ENCODE measurements around the gene AP1G2.
"Not testable (repeated sequence)": the region's sequence is repeated elsewhere in the genome, so short reads cannot be mapped to it uniquely, and the experiment has no call there.

AP1G2 gene

DNA sequence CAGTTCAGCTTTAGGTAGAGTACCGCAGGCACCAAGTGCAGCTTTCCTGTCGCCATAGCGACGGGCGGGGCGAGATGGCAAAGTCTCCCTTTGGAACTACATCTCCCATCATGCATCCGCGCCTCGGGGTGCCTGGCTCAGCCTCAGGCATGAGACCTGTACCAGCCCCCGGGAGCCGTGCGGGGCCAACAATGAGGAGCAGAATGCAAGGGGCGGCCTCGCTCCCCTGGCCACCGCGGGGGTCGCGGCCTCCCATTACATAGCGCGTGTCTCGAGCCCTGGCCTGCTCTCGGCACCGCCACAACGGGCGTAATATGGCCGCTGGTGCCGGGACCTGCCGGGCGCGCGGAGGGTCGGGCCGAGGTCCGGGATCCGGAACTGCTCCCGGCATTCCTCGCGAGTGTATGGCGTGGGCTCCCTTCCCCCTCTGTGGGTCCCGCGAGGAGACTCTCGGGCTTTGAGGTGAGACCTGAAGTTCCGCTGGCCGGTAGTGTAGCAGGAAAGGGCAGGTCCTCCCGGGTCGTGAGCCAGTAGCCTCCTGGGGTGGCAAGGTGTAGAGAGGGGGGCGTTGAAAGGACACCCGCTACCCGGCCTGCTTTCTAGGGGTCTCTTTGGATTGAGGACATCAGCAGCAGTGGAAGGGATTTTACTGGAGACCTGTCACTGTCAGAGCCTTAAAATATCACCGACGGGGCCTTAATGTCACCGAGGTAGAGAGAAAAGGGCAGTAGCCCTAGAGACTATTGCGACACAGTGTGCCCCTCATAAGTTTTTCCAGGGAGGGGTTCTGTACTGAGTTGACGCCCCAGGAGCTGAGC, 11.5 kb downstream of the AP1G2 start, which contains the start of gene THTPA:
THTPA (plus strand) TSS at position 390 of the 818 bp plus-strand sequence. CDS start 487 bp downstream, outside the sequence.
- DNase-seq: peak; percentile 87

DNA sequence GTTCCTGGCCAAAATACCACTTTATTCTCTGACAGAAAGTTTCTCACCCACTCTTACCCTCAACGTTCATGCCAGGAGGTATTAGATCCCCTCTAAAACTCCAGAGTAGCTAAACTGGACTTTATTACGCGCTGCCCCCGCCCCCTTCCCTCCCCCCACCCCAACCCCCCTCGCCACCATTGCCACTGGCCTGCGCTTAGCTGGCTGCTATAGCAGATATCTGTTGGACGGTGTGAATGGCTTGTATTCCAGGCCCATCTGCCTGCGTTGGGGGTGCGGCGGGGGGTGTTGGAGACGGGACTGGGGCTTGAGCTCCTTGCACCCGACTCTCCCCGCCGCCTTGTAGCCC, 12.1 kb downstream of the AP1G2 start:
- no peak for DNase-seq

DNA sequence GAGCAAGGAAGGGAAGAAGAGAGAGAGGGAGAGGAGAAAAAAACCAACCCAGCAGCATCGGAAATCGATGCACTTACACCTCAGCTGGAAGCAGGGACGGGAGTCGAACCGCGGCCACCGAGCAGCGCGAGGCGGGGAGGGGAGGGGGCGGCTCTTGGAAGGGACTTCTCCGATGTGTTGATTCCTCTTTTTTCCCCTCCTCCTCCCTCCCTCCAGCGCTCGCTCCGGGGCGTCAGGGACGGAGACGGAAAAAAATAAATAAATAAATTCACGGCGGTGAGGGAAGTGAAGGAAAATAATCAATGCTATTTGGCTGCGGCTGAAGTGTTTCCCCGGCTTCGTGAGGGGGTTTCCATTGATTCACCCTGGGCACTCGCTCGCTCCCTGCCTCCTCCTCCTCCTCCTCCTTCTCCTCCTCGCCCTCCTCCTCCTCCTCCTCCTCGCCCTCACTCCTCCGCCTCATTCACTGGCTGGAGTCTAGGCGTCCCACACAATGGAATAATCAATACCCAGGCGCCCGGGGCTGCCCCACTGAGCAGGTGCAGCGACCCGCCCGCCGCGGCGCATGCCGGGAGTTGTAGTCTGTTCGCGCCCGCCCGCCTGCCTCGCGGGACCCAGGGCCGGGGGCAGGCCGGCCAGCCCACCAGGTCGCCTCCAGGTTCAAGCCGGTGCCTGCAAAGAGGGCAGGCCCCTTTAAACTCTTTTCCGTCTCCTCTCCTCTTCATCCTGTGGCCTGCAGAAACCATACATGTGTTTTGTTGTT, 16.1 kb downstream of the AP1G2 start, which contains the start of gene ZFHX2:
ZFHX2 (minus strand) TSS at position 500 of the 763 bp plus-strand sequence. CDS start 16,440 bp downstream, outside the sequence.
- peak; percentile 92 for DNase-seq

DNA sequence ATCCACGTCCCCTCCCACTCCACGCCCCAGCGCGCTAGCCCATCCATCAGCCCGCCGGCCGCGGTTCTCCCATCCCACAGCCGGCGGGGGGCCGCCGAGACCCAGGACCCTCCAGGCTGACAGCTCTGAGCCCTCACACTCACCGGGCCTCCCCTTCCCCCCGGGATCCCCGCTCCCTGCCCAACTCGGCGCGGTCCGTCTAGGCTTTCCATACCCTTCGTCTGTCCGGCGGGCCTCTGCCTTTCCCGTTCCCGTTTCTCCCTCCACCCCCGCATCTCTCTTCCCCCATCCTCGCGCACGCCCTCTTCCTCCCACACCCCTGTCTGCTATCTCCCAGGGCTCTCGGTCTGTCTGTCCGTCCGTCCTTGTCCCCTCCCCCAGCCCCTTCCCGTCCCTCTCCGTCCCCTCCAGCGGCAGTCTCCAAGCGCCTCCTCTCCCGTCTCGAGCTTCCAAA, 16.8 kb downstream of the AP1G2 start:
- no peak for DNase-seq

DNA sequence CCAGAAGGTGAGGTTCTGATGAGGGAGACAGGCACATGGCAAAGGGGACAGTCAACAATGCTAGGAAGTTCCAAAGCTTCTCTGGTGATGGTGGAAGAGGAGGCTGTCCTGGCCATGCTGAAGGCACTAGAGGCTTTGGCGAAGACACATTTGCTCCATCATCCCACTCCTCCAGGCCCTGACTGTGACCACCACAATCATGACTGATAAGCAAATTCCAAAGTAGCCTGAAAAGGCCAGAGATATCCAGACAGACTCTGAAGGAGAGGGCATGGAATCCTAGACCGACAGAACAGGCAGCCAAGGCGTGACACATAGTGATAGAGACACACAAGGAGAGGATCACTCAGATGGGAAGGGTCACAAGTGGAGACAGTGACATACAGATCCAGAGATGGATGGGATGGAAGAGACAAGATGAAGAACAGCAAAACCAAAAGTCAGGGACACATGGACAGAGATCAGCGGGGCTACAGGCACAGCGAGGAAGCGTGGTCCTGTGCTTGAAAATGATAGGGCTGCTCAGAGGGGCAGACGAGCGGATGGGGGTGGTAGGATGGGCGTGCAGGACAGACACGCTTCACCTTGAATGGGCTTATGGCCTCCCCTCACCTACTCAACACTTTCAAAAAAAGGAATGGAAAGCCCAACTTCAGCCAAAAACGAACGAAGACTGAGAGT, 17.3 kb downstream of the AP1G2 start:
- DNase-seq: no peak

DNA sequence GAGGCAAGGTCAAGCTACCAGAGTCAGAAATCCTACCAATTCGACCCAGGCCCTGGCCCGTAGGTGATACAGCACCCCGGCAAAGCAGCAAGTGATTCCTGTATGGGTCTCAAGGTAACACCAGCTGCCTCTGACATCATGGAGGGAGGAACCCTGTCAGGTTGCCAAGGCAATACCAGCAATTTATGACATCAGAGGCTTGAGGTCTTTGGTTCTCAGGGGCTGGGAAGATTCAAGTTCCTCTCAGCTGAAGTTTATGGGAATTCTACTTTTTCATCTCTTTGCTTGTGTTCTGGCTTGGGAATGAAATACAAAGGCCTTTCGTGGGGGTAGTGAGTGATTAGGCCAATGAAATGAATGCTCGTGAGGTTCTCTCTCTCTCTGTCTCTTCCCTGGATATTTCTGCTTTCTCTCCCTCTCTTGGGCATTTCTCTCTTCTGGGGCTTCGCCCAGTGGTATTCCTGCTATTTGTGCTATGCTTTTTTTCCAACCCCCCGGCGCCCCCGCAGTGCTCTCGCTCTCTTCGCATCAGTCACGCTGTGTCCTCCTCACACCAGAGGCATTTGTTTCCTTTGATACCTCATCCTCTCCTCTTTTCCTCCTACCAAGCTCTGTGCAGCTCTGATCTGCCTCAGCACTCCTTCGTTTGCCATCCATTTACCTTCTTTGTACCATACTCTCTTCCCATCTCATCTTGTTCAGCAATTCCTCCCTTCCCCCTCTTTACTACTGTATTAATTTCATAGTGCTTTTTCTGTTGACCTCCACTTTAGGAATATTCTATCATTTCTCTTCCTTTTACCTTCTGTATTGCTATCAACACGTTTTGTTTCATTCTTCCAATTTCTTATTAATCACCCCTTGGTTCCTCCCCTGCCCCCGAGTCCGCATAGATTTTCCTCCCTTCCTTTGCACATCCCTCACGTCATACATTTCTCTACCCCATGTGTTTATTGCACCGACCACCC, 19.0 kb downstream of the AP1G2 start:
- no peak for DNase-seq

DNA sequence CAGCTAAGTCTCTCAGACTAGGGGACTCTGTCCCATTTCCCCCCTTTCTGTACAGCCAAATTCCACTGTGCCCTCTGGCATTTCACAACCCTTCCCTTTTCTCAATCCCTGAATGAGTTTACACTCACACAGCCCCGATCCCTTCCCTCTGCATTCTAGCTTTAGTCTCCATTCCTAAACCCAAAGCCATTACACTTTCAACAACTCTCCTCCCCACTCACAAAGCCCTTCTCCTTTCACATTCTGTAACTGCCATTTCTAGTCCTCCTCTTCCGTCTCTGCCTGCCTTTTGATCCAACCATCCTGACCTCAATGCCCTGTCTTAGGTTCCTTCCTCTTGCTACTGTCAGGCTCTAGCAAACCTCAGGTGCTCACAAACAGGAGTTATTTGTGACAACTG, 19.7 kb downstream of the AP1G2 start:
- DNase-seq: no peak

DNA sequence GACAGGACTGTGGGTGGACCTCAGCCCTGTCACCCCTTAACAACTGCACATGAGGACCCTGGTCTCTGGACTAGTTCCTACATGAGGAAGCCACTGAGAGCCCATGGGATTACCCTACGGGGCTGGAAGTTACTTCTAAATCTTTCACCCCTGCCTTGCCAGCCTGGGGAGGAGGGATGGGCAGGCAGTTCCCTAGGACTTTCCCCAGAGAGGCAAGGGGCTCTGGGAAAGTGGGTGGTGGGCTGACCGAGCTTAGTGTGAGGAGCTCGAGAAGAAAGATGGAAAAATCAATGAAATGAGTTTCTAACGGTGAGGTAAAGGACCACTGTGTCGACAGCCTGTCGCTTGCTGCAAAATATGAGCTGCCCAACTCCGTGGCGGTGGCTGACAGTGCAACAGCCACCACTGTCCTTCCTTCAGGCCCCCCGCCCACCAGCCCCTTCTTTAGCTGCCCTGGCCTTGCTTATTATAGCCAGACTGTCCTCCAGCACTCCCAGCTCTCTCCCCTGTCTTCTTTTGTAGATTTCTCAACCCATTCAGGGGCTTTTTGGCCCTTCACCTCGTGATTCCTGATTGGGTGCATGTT, 21.0 kb downstream of the AP1G2 start:
- no peak for DNase-seq

DNA sequence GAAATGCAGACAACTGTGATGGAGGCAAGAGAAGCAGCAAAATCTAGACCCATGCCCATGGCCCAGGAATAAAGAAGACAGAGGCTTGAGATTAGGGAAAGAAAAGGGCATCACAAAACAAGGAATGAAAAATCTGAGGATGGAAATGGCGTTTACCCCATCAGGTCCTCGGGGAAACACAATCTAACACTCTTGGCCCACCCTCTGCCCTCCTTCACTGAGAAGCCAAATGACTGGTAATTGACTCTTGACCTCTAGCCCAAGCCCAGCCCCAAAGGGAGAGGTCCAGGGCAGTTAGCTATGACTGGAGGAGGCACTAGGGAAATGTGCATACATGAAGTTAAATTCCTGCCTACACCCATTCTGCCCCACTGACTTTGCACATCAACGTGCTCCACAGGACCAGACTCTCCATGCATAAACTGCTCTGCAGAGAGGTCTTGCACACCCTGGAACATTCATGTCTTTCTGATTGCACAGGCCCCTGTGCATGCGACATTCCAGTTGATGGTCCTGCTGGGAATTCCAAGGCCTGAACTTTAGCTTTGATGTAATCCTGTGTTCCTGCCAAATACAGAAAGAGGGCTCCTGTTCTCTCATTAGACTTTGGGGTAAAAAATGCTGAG, 21.7 kb downstream of the AP1G2 start:
- no peak for DNase-seq

DNA sequence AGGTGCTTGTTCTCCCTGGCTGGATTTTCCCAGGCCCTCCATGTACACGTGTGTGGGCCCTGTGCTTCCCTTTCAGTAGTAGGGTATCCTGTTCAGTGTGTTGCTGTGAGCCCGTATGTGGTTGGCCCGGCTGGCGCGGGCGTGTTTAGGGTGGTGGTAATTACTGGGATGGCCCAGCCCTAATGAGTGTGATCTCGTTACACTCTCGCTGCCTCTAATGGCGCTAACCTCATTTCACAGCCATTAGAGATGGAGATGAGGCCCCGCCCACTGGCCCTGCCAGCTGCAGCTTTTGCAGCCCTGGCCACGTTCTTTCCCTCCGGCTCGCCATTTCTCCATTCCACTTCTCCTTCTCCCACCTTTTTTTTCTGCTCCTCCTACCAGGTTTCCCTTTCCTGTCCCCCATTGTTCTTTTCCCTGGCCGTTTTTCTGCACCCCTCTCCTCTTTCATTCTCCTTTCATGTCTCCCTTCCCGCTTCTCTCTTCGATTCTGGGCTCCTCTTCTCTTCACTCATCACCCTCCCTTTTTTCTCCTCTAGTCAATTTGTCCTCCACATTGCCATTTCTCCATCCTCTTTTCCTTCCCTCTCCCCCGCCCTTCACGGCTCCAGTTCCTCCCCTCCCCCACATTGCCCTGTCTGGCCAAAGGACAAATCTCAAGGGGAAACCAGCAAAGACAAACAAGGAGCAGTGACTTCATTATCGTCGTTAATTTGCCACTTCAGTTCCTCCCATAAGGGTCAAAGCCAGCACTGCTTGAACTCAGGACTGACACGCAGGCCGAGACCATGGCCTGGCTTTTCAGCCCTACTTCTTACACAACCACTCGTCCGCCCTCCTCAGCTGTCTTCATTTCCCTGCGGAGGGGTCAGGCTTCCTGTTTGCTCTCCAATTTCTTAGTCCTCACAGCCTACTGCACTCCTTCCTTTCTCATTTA, 22.8 kb downstream of the AP1G2 start:
- DNase-seq: peak; percentile 96

DNA sequence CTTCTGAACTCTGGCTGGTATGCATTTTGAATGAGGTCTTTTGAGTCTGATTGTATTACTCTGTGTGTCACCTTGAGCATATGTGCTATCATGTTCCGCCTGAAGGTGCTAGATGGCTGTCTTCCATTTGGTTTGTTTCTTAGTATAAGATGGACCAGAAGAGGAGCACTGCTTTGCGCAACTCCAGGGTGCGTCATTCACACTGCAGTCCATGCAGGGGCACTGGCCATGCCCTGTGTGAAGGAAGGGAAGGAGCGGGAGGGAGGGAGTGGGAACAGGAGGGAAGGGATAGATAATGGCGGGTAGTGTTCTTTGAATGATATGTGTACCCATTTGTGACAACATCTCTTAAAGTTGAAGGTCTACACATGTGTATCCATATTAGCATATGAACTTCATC, 24.2 kb downstream of the AP1G2 start:
- DNase-seq: no peak

DNA sequence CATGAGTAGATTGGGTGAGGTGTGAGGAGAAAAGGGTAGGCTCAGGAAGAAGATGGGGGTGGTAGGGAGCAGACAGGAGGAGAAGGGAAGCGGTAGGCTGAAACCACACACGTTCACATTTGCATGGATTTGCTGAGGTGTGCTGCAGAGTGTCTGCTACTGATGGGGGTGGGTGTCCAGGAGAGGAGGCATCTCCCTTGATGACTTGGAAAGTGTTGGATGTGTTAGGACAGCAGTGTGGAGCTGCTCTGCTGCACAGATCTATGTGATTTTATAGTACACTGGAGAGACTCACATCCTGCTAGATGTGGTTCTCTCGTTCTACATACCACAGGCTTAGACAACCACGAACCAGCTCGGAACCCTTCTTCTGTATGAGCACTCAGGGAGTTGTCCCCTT, 25.3 kb downstream of the AP1G2 start:
- DNase-seq: no peak

DNA sequence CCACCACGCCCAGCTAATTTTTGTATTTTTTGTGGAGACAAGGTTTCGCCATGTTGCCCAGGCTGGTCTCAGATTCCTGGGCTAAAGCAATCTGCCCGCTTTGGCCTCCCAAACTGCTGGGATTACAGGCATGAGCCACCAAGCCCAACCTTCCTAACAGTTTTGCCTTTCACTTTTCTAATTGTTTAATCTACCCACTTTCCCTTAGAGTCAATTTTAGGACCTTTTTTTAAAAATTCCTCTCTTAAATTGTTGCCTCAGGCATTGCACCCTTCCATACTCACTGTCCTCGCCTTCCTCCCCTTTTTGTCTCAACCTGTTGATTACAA, 27.5 kb downstream of the AP1G2 start:
- DNase-seq: no peak

DNA sequence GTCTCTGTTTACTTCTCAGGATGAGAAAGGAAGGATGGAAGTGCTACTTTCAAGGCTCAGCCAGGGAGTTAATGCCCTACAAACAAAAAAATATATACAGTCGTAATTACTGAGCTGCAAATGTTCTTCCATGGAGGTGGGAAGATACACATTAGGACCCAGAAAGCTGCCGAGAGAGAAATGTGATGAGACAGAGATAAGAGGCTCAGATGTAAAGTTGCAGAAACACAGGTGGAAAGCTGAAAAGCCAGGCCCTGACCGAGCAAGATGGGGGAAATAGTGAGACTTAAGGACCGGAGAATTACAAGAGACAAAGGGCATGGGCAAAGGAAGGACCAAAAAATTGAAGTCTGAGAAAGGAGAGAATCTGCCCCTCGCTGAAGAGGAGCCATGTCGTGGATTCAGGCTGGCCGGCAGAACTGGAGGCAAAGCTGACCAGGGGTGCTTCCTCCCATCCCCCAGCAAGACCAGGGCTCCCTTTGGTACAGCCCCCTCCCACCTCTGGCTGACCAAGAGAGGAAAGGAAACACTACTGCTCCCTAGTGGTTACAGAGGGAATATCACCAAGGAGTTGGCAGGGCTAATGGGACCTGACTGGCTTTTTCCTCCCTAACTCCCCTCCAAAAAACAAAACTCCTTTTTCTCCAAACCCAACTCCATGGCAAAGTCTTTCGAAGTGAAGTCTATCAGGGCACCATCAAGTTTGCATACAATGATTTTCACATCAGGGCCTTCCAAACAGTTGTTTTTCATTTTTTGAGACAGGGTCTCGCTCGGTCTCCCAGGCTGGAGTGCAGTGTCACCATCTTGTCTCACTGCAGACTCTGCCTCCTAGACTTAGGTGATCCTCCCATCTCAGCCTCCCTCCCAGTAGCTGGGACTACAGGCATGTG, 28.1 kb downstream of the AP1G2 start:
- peak; percentile 61 for DNase-seq

DNA sequence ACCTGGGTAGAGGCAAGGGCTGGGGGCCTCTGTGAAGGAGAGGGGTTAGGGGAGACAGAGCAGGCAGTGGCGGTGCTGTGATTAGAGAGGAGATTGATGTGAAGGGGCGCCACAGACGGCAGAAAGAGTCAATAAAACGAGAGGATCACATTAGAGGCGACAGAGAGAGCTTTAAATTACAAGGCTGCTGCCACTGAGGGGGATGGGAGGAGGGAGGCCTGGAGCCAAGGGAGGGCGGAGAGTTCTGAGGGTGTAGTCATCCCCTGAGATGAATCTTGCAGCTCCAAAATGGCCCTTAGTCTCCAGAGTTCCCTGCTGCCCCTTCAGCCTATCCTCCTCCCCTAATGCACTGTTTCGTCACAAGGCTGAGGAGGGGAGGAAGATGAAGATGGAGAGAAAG, 28.8 kb downstream of the AP1G2 start:
- DNase-seq: no peak

DNA sequence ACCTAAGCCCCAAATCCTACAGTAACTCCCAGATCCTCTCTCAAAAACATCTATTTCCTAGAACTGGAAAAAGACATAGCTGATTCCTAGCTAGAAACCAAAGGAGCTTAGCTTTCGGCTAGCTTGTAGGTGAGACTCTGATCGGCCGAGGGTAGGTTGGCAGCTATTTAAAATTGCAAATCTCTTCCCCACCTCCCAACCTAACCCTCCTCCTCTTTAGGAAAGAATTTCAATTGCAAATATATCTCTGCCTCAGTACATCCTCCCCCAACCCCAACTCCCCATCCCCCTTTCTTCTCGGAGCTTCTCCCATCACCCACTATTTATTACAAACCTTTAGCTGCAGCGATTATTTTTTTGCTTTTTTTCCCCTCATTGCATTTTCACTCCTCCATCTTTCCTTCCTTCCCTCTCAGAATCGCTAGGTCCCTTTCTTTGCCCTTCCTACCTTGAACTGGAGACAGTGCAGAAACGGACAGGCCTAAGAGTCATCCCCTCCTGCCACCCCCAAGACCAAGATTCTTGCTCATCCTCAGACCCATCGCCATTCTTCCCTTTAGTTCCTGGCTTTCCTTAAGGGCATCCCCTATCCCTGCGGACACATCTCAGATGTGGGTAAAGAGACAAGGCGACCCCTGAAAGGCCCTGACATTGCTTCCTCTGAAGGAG, 29.4 kb downstream of the AP1G2 start:
- DNase-seq: no peak

DNA sequence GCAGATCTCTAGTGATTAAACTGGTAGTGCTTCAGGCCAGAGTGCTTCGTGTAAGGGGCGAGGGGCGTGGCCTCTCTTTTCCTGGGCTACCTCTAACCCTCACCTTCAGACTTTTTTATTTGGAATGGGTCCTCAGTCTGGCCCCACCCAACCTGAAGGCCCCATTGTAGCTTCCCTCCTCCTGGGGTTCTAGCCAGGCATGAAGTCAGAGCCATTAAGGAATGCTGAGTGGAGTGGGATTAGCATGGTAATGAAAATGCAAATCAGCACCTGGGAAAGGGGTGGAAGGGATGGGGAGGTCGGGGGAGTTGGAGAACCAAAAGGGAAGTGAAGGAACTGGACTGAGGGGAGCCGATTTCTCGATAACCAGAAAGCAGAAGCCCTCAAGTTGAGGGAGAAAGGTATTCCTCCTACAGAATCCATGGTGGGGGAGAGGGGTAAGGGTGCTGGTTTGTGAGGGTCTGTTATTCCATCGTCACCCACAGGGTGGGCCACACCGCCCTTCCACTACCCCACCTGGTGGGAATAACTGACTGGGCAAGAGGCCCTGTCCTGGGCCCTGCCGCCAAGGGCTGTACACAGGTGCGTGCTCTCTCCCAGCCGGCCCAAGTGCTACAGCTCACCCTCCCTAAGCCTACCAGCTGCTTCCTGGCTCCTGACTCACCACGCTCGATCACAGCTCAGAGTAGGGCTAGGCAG, 30.1 kb downstream of the AP1G2 start:
- no peak for DNase-seq

DNA sequence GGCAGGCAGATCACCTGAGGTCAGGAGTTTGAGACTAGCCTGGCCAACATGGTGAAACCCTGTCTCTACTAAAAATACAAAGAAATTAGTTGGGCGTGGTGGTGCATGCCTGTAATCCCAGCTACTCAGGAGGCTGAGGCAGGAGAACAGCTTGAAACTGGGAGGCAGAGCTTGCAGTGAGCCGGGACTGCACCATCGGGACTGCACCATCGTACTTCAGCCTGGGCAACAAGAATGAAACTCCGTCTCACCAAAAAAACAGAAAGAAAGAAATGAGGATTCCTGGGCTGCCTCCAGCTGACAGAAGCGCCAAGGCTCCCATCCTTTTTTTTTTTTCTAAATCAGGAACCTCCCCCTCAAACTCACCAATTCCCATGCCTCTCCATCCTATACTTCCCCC, 30.7 kb downstream of the AP1G2 start:
- not testable (repeated sequence) for DNase-seq

Data from NCI-H1105 treated with DMSO at 0.1 percent for 48 hours (cell line).